ENCODE results near the gene RYR3. TPM values are rescaled to one million over a fixed set of nuclear protein-coding genes. Genes with fewer than 3 reads are reported as not detected.

The RYR3 gene
- total RNA-seq, 1 donor from 2014 or later, result 0.07 TPM

DNA sequence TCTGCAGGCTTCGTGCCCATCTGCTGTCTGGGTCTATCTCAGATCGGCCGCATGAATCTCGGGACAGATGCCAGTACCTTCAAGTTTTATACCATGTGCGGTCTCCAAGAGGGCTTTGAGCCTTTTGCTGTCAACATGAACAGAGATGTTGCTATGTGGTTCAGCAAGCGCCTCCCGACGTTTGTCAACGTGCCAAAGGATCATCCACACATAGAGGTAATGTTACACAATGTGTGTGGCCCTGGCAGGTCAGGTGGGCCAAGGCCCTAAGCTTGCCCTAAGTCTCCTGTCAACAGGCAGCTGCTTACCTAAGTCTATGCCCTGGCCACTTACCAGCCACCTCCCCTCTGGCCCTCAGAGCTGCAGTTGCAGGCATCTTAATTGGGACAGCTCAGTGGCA lies 333.5 kb downstream of the RYR3 start:
- H3K27ac Mint-ChIP-seq (ENCODE audit: unreplicated experiment), result no peak overlapping the region
- no peaks in the 10 kb centered on the region for H3K36me3 Mint-ChIP-seq (ENCODE audit: low read depth)
- TF ChIP-seq, protein P1, sequence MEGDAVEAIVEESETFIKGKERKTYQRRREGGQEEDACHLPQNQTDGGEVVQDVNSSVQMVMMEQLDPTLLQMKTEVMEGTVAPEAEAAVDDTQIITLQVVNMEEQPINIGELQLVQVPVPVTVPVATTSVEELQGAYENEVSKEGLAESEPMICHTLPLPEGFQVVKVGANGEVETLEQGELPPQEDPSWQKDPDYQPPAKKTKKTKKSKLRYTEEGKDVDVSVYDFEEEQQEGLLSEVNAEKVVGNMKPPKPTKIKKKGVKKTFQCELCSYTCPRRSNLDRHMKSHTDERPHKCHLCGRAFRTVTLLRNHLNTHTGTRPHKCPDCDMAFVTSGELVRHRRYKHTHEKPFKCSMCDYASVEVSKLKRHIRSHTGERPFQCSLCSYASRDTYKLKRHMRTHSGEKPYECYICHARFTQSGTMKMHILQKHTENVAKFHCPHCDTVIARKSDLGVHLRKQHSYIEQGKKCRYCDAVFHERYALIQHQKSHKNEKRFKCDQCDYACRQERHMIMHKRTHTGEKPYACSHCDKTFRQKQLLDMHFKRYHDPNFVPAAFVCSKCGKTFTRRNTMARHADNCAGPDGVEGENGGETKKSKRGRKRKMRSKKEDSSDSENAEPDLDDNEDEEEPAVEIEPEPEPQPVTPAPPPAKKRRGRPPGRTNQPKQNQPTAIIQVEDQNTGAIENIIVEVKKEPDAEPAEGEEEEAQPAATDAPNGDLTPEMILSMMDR (IDR thresholded peaks at IDR 0.05), result no peak
- H3K4me1 Mint-ChIP-seq (ENCODE audit: low read depth), result no peaks in the 10 kb centered on the region
- H3K4me3 Mint-ChIP-seq (ENCODE audit: unreplicated experiment), result no peak overlapping the region
- no peak for DNase-seq (ENCODE audit: low spot score)
- H3K27me3 Mint-ChIP-seq (ENCODE audit: low read depth), result peaks cover 47% of the 10 kb centered on the region
- H3K9me3 Mint-ChIP-seq (ENCODE audit: low read depth), result no peaks in the 10 kb centered on the region

DNA sequence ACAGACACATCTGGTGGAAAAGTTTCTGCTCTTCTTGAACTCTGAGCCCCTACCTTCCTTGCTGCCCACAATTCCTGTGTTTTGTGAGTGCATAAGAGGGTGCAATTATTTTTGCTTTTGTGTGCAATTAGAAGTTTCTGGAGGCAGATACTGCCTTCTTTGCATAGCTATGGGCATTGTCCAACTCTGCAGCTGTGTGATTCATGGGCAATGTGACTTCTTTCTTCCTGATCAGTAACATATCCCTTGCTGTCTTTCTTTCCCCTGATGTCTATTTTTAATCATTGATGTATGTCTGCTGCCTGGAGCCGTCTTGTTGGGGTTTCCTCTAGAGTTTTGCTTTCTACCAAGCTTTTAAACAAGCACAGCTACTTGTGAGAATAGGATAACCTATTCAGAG lies 336.0 kb downstream of the RYR3 start:
- DNase-seq (ENCODE audit: low spot score), result no peak
- peaks cover 31% of the 10 kb centered on the region for H3K27me3 Mint-ChIP-seq (ENCODE audit: low read depth)
- H3K4me3 Mint-ChIP-seq (ENCODE audit: unreplicated experiment), result no peak overlapping the region
- TF ChIP-seq, protein P1 (IDR thresholded peaks at IDR 0.05), result no peak
- no peaks in the 10 kb centered on the region for H3K36me3 Mint-ChIP-seq (ENCODE audit: low read depth)
- no peak overlapping the region for H3K27ac Mint-ChIP-seq (ENCODE audit: unreplicated experiment)
- no peaks in the 10 kb centered on the region for H3K4me1 Mint-ChIP-seq (ENCODE audit: low read depth)
- H3K9me3 Mint-ChIP-seq (ENCODE audit: low read depth), result no peaks in the 10 kb centered on the region

DNA sequence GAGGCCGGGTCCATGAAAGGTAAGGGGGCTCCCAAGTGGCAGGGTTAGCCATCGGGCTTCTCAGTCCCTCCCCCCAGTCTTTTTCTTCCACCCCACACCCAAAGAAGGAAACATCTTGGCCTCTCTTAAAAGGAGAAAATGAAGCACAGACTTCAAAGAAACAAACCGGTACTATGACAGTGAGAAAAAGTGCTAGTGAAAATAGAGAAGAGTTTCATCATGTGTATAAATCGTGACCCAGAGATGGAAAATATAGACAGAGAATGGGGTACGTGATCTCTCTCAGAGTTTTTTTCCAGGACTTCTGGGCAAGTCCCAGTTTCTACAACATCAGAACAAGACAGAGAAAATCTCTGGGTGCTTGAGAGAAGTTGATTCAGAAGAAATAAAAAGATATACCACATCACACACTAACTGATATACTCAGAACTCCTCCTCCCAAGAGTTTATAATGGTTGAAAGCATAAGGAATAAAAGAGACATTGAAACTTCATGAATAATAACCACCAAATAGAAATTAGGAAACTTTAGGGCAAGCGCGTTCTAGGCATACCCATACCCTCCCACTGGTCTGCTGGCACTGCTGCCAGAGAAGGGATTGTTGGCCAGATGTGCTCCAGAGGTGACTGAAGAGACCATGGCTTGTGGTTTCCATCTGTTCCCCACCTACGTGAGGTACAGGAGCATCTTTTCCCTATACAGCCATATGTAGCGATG lies 338.6 kb downstream of the RYR3 start:
- no peak for DNase-seq (ENCODE audit: low spot score)
- H3K36me3 Mint-ChIP-seq (ENCODE audit: low read depth), result no peaks in the 10 kb centered on the region
- H3K27me3 Mint-ChIP-seq (ENCODE audit: low read depth), result peaks cover 13% of the 10 kb centered on the region
- TF ChIP-seq, protein P1 (IDR thresholded peaks at IDR 0.05), result no peak
- H3K4me3 Mint-ChIP-seq (ENCODE audit: unreplicated experiment), result no peak overlapping the region
- H3K9me3 Mint-ChIP-seq (ENCODE audit: low read depth), result no peaks in the 10 kb centered on the region
- no peak overlapping the region for H3K27ac Mint-ChIP-seq (ENCODE audit: unreplicated experiment)
- no peaks in the 10 kb centered on the region for H3K4me1 Mint-ChIP-seq (ENCODE audit: low read depth)

DNA sequence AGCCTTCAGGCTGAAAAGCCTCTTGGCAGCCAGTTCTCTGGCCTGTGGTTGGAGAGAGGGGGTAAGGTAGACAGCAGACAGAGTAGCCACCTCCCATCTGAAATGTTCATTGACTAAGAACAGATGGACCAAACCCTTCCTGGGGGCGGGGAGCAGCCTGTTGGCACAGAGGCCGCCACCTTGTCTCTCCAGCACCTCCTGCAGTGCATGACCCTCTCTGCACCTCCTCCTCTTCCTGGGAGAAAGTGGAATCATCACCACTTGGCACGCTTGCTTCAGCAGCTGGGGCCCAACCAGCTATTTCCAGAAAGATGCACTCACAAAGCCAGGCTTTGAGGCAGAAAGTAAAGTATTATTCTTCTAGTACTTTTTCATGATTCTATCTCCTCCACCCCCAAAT lies 344.1 kb downstream of the RYR3 start:
- H3K27ac Mint-ChIP-seq (ENCODE audit: unreplicated experiment), result no peak overlapping the region
- H3K36me3 Mint-ChIP-seq (ENCODE audit: low read depth), result no peaks in the 10 kb centered on the region
- TF ChIP-seq, protein P1 (IDR thresholded peaks at IDR 0.05), result no peak
- DNase-seq (ENCODE audit: low spot score), result no peak
- no peaks in the 10 kb centered on the region for H3K4me1 Mint-ChIP-seq (ENCODE audit: low read depth)
- H3K27me3 Mint-ChIP-seq (ENCODE audit: low read depth), result peaks cover 5% of the 10 kb centered on the region
- H3K4me3 Mint-ChIP-seq (ENCODE audit: unreplicated experiment), result no peak overlapping the region
- no peaks in the 10 kb centered on the region for H3K9me3 Mint-ChIP-seq (ENCODE audit: low read depth)

DNA sequence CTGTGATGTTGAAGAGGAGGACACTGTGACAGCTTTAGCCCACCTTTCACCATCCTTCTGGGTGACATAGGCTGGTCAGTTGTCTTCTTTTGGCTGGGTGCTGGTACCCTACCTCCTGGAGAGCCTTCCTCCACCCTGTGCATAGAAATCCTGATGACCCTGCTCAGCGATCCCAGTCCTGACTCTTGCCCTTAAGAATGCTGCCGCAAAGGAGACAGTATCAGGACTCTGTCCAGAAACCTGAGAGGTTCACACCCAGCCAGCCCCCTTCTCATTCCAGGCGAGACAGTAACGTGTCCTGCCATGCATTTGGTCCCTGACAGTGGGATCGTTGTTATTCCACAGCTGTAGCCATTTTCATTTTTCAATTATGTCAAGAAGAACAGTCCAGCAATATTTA lies 344.7 kb downstream of the RYR3 start:
- no peaks in the 10 kb centered on the region for H3K9me3 Mint-ChIP-seq (ENCODE audit: low read depth)
- H3K27me3 Mint-ChIP-seq (ENCODE audit: low read depth), result peaks cover 5% of the 10 kb centered on the region
- no peak overlapping the region for H3K27ac Mint-ChIP-seq (ENCODE audit: unreplicated experiment)
- H3K4me3 Mint-ChIP-seq (ENCODE audit: unreplicated experiment), result no peak overlapping the region
- no peak for DNase-seq (ENCODE audit: low spot score)
- TF ChIP-seq, protein P1 (IDR thresholded peaks at IDR 0.05), result no peak
- H3K4me1 Mint-ChIP-seq (ENCODE audit: low read depth), result no peaks in the 10 kb centered on the region
- no peaks in the 10 kb centered on the region for H3K36me3 Mint-ChIP-seq (ENCODE audit: low read depth)

Measured in chondrocyte (in vitro differentiated cells).